ENCODE data around the gene KSR1.
"Not testable (repeated sequence)": the region's sequence is repeated elsewhere in the genome, so short reads cannot be mapped to it uniquely, and the experiment has no call there.

Gene KSR1

DNA sequence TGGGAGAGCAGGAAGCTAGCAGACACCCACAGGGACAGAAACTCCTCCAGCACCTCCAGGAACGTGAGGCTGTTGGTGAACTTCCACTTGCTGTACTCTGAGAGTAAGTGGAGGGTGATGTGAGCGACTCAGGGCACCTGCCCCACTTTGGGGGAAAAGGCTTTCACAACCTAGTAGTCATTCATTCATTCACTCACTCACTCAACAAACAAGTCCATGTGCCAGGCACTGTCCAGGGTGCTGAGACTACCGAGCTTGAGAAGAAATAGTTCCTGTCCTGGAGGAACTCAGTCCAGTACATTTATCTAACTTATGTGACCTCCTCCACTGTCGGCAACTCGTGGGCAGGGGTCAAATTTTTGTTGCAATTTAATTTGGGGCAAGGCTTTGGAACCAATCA is 201.4 kb downstream of the KSR1 start:
- DNase-seq (ENCODE audit: low read depth) = no peak

DNA sequence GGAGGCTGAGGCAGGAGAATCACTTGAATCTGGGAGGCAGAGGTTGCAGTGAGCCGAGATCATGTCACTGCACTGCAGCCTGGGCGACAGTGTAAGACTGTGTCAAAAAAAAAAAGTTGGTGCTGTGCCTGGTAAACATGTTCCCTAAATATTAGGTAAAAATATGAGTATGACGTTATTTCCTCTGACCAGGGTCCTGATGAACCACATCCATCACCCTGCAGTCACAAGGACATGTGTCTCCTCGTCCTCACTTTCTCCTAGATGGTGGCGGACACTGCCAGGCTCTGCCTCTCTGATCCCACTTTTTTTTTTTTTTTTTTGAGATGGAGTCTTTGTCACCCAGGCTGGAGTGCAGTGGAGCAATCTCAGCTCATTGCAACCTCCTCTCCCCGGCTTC is 203.4 kb downstream of the KSR1 start:
- DNase-seq (ENCODE audit: low read depth) = no peak

DNA sequence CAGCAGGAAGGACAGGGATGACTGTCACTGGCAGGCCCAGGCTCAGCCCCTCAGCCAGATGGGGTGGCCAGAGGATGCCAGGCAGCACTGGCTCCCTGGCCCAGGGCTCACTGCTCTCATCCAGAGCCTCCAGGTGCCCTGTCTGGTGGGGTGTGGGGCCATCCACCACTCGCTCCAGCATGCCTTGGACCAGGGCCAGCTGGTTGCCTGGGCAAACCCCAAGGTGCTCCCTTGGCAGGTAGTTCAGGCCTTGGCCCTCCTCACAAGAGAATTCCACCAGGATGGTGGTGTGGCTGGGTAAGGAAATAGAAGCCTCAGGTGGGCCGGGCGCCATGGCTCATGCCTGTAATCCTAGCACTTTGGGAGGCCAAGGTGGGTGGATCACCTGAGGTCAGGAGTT is 204.2 kb downstream of the KSR1 start:
- DNase-seq (ENCODE audit: low read depth) = no peak

DNA sequence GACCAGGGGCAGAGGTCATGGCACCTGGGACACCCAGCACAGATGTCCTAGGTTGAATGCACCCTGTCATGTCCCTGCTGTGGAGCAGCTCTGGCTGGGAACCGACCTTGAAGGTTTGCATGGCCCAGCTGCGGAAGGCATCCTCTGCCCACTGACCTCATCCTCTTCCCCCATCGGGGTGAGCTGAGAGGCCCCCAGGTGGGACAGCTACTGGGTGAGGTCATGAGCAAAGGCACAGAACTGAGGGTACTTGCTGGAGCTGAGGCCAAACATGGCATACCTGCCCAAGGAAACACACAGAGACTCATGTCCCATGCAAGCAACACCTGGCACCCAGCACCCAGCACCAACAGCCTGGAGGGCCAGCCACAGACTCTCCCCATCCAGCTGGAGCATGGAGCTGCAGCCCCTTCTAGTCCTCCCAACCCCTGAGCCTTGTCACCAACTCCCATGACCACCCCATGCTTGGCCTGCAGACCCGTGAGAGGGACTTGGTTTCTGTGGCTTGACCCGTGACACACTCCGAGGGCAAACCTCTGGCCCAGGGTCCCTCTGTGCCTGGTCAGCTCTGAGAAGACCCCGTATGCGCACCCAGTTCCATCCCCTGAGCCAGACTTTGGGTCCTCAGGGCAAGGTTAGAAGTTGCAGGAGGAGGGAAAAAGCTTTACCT is 207.8 kb downstream of the KSR1 start:
- DNase-seq (ENCODE audit: low read depth) = no peak

DNA sequence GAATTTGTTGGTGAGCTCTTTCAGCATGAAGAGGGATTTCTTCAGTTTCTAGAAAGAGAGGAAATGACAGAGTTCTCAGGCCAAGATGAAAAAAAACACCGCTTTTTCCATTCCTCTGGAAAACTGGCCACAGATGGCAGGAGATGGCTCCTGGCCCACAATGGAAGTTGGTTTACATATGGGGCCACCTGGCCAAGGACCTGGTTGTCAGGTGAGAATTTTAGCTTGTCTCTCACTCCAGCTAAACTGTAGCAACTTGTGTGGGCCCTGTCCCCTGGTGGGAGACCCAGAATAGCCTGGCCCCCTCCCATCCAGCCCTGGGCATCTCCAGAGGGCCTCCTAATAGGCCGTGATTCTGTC is 208.3 kb downstream of the KSR1 start:
- DNase-seq (ENCODE audit: low read depth) = no peak

DNA sequence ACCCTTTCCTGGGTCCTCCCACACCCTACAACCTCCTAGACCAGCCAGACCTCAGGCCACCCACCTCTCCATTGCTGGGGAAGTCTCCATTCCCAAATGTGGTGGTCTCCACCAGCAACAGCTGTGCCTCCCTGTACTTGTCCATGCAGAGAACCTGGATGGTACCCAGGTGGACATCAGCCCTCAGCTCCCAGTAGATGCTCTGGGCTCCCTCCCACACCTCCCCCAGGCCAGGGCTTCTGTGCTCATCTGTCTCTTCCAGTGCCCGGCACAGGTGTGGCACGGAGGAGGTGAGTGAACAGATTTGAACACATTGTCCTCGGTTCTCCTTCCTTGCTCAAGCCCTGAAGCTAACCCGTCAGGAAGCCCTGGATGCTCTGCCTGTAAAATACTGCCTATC is 209.3 kb downstream of the KSR1 start:
- no peak for DNase-seq (ENCODE audit: low read depth)

DNA sequence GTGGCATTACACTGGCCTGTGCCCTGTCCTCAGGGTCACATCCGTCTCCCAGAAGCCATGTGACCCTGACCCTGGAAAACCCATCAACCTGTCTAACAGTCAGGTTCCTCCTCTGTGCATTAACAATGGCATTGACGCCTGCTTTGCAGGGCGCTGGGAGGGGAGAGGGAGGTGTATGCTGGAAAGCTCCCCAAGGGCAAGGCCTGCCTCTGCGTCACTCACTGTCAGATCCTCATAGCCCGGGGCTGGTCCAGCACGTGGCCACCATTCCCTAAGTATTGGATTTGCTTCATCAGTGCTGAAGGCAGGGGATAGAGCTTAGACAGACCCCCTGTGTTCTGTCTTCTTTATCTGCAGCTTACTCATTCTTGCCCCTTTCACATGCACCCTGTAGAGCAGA is 210.0 kb downstream of the KSR1 start:
- not testable (repeated sequence) for DNase-seq (ENCODE audit: low read depth)

DNA sequence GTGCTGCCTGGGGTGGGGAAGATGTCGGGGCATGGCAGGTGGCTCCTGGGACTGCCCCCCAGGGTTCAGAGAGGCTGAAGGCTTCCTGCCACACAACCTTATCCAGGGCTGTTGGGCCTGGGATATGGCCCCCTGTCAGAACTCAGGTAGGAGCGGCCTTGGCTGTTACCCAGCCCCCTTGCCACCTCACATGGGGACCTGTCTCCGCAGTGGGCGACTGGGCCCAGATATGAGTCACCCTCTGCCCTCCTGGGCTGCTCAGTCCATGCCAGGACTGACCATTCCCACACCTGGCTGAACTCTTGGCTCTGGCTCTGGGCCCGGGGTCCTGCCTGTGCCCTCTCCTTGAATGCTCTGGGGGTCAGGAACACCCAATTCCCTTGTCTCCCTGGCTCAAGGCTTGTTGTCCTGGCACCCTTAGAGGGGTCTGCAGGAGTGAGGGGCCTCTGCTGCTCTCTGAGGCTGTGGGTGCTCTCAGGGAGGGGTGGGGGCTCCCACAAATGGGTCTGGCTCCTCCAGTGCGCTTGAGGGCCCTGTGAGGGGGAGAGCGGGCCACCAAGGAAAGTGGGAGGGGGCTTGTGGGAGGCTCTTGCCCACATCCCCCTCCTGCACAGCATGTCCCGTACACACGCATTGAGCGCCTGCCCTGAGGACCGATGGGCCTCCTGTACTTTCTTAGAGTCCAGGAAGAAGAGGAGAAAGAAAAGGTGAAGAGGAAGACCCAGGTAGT is 210.7 kb downstream of the KSR1 start:
- no peak for DNase-seq (ENCODE audit: low read depth)

DNA sequence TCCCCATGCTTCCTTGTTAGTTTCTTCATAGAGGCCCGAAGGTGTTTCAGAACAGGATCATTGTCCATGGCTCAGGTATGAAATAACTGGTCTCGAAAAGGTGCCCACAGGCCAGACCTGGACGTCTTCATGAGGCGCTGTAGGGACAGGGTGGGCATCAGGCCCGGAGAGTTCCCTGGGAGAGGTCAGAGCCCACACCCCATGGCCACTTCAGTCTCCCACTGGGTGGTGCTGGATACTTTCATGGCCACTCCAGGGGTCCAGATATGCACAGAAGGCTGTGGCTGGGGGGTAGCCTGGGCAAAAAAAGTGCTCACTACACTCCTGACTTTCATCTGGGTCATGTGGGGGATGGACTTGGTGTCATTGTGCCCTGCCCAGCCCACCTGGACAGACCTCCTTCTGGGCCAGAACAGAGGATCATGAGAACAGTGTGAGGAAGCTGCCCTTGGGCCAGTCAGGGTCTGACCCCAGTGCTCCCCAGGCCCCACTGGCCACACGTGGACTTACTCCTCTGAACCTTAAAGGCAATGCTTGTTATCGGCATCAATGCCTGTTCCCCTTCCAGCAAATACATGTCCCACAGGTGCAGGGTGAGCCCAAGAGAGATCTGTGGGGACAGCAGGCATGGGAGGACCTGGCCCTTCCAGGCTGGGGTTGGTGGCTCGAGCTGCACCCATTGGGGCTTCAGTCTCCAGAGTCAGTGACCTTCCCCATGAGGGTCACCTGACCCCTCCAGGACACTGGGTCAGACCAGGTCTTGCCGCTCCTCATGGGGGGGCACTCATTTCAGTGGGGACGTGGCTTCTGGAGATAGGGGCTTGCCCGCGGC is 211.6 kb downstream of the KSR1 start:
- no peak for DNase-seq (ENCODE audit: low read depth)

DNA sequence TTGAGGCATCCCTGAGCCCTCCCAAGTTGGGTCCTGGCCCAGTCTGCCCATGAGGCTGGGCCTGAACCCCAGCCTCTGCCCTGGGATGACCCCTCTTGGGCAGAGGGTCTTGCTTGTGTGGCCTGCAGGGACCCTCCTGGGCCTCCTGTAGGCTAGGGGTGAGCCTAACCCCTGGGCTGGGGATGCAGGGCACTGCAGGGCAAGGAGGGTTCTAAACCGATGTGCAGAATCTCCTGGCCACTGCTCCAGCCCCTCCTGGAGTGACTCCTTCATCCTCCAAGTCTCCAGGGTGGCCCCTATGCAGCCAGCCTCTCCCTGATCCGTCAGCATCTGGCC is 212.2 kb downstream of the KSR1 start:
- no peak for DNase-seq (ENCODE audit: low read depth)

DNA sequence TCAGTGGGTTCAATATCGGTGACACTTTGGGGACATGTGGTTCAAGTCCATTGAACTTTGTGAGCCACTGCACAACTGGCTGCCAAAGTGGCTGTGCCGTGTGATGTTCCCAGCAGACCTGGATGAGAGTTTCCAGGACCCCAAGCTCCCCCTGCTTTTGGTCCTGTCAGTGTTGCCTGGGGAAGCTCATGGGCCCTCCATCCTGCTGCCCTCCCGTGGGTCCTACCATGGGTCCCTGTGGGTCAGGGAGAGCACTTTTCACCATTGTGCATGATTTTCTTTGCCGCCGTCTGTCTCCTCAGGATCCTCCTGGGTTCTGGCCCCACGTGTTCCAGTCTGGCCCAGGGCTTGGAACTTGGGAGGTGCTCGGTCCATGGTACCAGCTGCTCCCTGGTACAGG is 212.9 kb downstream of the KSR1 start:
- no peak for DNase-seq (ENCODE audit: low read depth)

DNA sequence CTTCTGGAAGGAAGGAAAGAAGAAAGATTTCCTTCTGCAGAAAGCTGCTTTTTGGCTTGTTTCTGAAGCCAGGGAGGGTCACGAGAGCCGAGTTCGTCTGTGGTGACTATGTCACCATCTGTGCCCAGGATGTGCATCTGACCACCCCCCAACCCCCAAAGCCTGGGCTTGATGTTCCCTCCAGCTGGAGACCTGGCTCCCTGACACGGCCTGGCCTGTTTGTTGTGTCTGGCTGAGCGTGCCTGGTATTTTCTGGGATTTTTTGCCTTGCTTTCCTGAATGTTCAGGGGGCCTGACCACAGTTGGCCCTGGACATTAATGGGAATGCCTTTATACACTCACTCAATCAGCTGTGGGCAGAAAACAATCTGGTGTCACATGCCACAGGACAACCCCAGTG is 213.6 kb downstream of the KSR1 start:
- no peak for DNase-seq (ENCODE audit: low read depth)

DNA sequence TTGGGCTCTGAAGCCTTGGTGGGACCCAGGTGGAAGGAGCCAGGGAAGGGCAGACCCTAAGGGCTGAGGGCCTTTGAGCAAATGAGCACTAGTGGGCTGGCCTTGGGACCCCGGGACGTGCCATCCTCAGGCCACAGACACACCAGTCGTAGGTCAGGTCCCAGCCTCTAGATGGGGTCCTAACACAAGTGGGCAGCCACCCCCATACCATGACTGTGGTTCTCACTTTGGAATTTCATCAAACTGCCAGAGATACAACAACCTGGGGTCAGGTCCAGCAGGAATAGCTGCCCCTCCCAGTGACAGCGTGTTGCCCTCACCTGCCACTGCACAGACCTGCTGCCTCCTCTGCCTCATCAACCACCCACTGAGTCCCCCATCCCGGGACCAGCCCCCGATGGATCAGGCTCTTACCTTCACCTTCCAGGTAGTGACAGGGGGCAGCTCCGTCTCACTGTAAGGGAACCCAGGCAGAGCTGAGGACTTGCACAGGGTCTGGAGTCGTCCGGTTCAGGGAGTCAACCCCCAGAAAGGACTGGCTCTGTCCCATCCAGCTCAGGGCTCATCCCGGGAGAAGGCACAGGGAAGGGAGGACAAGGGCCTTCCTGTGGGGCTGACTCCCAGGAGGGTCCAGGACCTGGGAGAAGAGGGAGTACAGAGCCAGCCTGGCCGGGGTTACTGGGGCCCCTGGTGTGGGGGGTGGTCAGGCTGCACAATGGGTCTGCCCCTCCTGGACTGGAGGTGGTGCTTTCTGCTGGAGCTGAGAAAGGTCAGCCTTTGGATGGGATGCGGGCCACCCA is 214.7 kb downstream of the KSR1 start:
- DNase-seq (ENCODE audit: low read depth) = no peak

DNA sequence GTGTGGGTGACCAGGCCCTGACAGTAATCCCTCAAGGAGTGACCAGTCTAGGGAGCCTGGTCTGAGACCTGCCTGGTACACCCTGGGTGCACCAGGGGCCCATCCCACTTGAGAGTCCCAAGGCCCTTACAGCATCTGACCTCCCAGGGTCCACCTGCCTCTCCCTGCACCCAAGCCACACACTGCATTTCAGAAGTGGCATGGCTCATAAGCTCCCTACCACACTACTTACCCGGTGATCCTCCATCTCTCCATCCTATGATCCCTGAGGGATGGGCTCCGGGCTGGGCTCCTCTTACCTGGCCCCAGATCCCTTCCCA is 215.3 kb downstream of the KSR1 start:
- no peak for DNase-seq (ENCODE audit: low read depth)

DNA sequence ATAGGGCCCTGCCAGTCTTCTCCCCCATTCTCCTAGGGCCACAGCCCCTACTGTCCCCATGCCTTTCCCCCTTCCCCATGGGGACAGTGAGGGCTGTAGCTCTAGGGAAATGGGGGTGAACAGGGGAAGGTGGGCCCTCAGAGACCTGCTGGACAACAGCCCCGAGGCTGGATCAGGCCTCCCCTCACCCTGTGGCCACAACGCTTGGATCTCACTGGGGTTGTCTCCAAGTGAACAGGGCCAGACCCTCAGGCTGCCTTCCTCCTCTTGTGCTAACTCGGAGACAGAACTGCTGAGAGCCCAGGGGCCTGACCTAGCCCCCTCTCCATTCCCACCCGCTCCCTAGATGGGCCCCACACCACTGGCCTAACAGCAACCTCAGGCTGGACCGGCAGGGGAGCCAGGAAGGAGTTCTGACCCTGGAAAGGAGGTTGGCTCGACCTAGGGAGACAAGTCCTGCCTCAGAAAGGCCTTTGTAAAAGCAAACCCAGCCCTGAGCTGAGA is 215.8 kb downstream of the KSR1 start:
- DNase-seq (ENCODE audit: low read depth) = not testable (repeated sequence)

DNA sequence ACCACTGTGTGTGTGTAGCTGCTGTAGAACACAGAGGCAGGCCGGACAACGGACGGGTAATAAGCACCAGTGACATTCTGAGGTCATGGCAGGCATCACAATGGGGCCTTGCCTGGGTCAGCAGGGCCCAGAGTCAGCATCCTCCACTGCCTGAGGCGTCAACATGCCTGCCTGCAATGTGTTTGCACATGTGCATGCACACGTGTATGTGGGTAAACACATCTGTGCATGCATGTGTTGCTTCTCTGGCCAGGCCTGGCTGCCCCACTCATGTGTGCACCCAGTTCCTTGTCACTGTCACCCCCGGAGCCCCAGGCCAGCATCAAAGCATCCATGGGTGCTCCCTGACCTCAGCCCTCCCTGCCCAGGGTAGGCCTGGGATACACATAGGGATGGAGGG is 218.1 kb downstream of the KSR1 start:
- no peak for DNase-seq (ENCODE audit: low read depth)

Data from stimulated activated CD8-positive, alpha-beta memory T cell treated with anti-CD3 and anti-CD28 coated beads, Interleukin-7, amount 100 ng/mL, for 24 hours (primary cell).